HG02678 (cell line): ENCODE measurements around the gene HOXA2.

Experiments
- ATAC-seq: cut with Tn5 transposase; IDR thresholded peaks from one replicate; pipeline ENCODE4 v1.9.1; 2021; ENCODE audit warnings: mild to moderate bottlenecking, moderate library complexity; ENCODE audit not compliant: unreplicated experiment

HOXA2 gene

GRCh38 chr7:27112955-27113949 lies 10.8 kb upstream of the HOXA2 start:
- ATAC-seq = no peak

GRCh38 chr7:27112361-27112760 lies 9.9 kb upstream of the HOXA2 start:
- ATAC-seq = no peak

GRCh38 chr7:27111751-27112277 lies 9.3 kb upstream of the HOXA2 start:
- no peak for ATAC-seq

GRCh38 chr7:27111042-27111750 lies 8.7 kb upstream of the HOXA2 start:
- ATAC-seq = no peak

GRCh38 chr7:27110186-27111031 lies 7.9 kb upstream of the HOXA2 start:
- no peak for ATAC-seq

- no peak for ATAC-seq
These were observed 7.1 kb upstream of the HOXA2 start for GRCh38 chr7:27109466-27110185.

- ATAC-seq = no peak
These were observed 6.1 kb upstream of the HOXA2 start for GRCh38 chr7:27108390-27109127.

GRCh38 chr7:27107391-27108381 lies 5.2 kb upstream of the HOXA2 start:
- no peak for ATAC-seq

GRCh38 chr7:27106901-27107240 lies 4.4 kb upstream of the HOXA2 start:
- ATAC-seq = no peak

- ATAC-seq = no peak
These were observed 3.9 kb upstream of the HOXA2 start for GRCh38 chr7:27106181-27106900.

- ATAC-seq = no peak
These were observed 3.0 kb upstream of the HOXA2 start for GRCh38 chr7:27105301-27106031.

- no peak for ATAC-seq
These were observed 2.0 kb upstream of the HOXA2 start for GRCh38 chr7:27104341-27105058.

GRCh38 chr7:27103489-27104226 lies 1.2 kb upstream of the HOXA2 start:
- ATAC-seq = no peak

GRCh38 chr7:27101957-27102580 lies 414 bp downstream of the HOXA2 start:
- no peak for ATAC-seq
